HEK293T (cell line): Measurements from ENCODE around the gene NRTN.

Source experiments
- ARNT ChIP-seq: fragments of 450-650 bp; IDR thresholded peaks from 2 replicates; pipeline ENCODE4 v1.6.1; 2017; ENCODE audit warnings: mild to moderate bottlenecking
- BHLHE40 ChIP-seq: fragments of 450-650 bp; IDR thresholded peaks from 2 replicates; pipeline ENCODE4 v1.6.1; 2016; ENCODE audit warnings: mild to moderate bottlenecking, moderate library complexity, borderline replicate concordance
- CTBP1 ChIP-seq: fragments of 450-650 bp; IDR thresholded peaks from 2 replicates; pipeline ENCODE4 v1.6.1; 2016; ENCODE audit warnings: borderline replicate concordance
- ELF4 ChIP-seq: fragments of 450-650 bp; IDR thresholded peaks from 2 replicates; pipeline ENCODE4 v1.6.1; 2017; ENCODE audit warnings: antibody characterized with exemption
- FOXA1 ChIP-seq: fragments of 450-650 bp; IDR thresholded peaks from 2 replicates; pipeline ENCODE4 v1.6.1; 2016; ENCODE audit warnings: mild to moderate bottlenecking
- FOXK2 ChIP-seq: fragments of 450-650 bp; IDR thresholded peaks from 2 replicates; pipeline ENCODE4 v1.6.1; 2016; ENCODE audit warnings: mild to moderate bottlenecking
- FOXM1 ChIP-seq: fragments of 450-650 bp; IDR thresholded peaks from 2 replicates; pipeline ENCODE4 v1.6.1; 2017; ENCODE audit warnings: mild to moderate bottlenecking, borderline replicate concordance
- NFRKB ChIP-seq: fragments of 450-650 bp; IDR thresholded peaks from 2 replicates; pipeline ENCODE4 v1.6.1; 2016; ENCODE audit warnings: mild to moderate bottlenecking, moderate library complexity
- SP1 ChIP-seq: fragments of 450-650 bp; IDR thresholded peaks from 2 replicates; pipeline ENCODE4 v1.6.1; 2017
- SUZ12 ChIP-seq: fragments of 450-650 bp; IDR thresholded peaks from 2 replicates; pipeline ENCODE4 v1.6.1; 2016; ENCODE audit warnings: mild to moderate bottlenecking
- TARDBP ChIP-seq: fragments of 450-650 bp; IDR thresholded peaks from 2 replicates; pipeline ENCODE4 v1.6.1; 2016
- ZNF384 ChIP-seq: fragments of 450-650 bp; IDR thresholded peaks from 2 replicates; pipeline ENCODE4 v1.6.1; 2016

DNA sequence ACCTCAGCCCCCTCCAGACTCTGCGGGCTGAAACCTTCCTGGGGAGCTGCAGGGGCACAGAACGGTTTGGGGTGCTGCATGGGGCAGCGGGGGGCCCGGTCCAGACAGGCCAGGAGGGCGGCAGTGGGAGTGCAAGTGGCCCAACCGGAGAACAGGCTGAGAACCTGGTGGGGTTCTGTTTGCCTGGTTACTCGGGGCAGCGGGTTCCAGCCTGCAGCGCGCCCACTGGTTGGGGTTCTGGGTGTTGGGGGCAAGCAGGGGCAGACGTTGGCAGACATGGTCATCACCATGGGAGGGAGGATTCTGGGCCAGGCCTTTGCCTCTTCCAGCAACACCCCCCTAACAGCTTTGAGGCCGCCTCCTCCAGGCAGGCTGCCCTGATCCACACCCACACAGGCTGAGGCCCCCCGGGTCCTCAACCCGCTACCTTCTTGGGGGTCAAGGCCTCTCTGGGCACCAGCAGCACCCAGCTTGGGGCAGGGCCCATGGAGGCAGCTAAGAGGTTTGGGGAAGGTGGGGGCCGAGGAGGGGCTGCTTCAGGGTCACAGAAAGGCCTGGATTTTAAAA lies 20.2 kb upstream of the NRTN start, which contains the start of gene PRR22:
- TF ChIP-seq FOXM1 (no peak), FOXA1 (no peak), ELF4 (no peak), TARDBP (no peak), ZNF384 (no peak), SP1 (no peak), NFRKB (no peak), SUZ12 (no peak), BHLHE40 (no peak), CTBP1 (no peak), ARNT (no peak), FOXK2 (no peak)
